Activated CD4-positive, alpha-beta T cell treated with anti-CD3 and anti-CD28 coated beads, Interleukin-2, amount 10 ng/mL, durations not matched to agents 24 days and 14 days (primary cell): ENCODE data around the gene LDHD. TPM values are rescaled to one million over a fixed set of nuclear protein-coding genes. Genes with fewer than 3 reads are reported as not detected.

Source experiments
- DNase-seq: peaks from one replicate; pipeline ENCODE4 v3.0.0; 2022
- H3K27ac Mint-ChIP-seq: one replicate; pipeline ENCODE4 v1.8.0; 2022; ENCODE audit warnings: mild to moderate bottlenecking, mixed read lengths
- H3K27me3 Mint-ChIP-seq: one replicate; pipeline ENCODE4 v1.8.0; 2022; ENCODE audit warnings: mixed read lengths
- H3K36me3 Mint-ChIP-seq: one replicate; pipeline ENCODE4 v1.8.0; 2022; ENCODE audit warnings: low read depth, mild to moderate bottlenecking, mixed read lengths
- H3K4me1 Mint-ChIP-seq: one replicate; pipeline ENCODE4 v1.8.0; 2021; ENCODE audit warnings: mixed read lengths
- H3K4me3 Mint-ChIP-seq: one replicate; pipeline ENCODE4 v1.8.0; 2022; ENCODE audit warnings: mild to moderate bottlenecking, moderate library complexity, mixed read lengths
- H3K9me3 Mint-ChIP-seq: one replicate; pipeline ENCODE4 v1.8.0; 2021; ENCODE audit warnings: mixed read lengths
- intact Hi-C: fragments of 100-400 bp; cut with micrococcal nuclease; formaldehyde crosslinking; loops from one replicate; pipeline ENCODE4 v1.15.1; 2023
- total RNA-seq: library from RNA; stranded (reverse); gene quantifications from 2 replicates; pipeline ENCODE4 v1.2.3, GENCODE V29; 2022

Gene LDHD
- total RNA-seq, 1 donor from 2014 or later: 0.09 TPM

- H3K27ac Mint-ChIP-seq: peak overlapping the region; percentile 95
- intact Hi-C loops: loop anchor here (1.0 to 2.0 kb wide), 3 partner anchors 38 to 298 kb away; partner anchors contain the start of gene ZFP1
- peak; percentile 95 for DNase-seq
- peaks cover 8% of the 10 kb centered on the region for H3K36me3 Mint-ChIP-seq
- peaks cover 57% of the 10 kb centered on the region for H3K4me1 Mint-ChIP-seq
- H3K4me3 Mint-ChIP-seq: peak overlapping the region; percentile 84
- no peaks in the 10 kb centered on the region for H3K27me3 Mint-ChIP-seq
- no peaks in the 10 kb centered on the region for H3K9me3 Mint-ChIP-seq
Observed at GRCh38 chr16:75110637-75111513, 5.7 kb downstream of the LDHD start.

- peak overlapping the region; percentile 84 for H3K4me3 Mint-ChIP-seq
- intact Hi-C loops: loop anchor here (1.0 to 2.0 kb wide), 4 partner anchors 11 to 45 kb away; partner anchors contain the start of gene ZFP1
- H3K4me1 Mint-ChIP-seq: peaks cover 66% of the 10 kb centered on the region
- no peaks in the 10 kb centered on the region for H3K9me3 Mint-ChIP-seq
- H3K36me3 Mint-ChIP-seq: peaks cover 12% of the 10 kb centered on the region
- H3K27me3 Mint-ChIP-seq: no peaks in the 10 kb centered on the region
- H3K27ac Mint-ChIP-seq: peak overlapping the region; percentile 95
- DNase-seq: no peak
Observed at GRCh38 chr16:75109732-75110243, 6.8 kb downstream of the LDHD start.

DNA sequence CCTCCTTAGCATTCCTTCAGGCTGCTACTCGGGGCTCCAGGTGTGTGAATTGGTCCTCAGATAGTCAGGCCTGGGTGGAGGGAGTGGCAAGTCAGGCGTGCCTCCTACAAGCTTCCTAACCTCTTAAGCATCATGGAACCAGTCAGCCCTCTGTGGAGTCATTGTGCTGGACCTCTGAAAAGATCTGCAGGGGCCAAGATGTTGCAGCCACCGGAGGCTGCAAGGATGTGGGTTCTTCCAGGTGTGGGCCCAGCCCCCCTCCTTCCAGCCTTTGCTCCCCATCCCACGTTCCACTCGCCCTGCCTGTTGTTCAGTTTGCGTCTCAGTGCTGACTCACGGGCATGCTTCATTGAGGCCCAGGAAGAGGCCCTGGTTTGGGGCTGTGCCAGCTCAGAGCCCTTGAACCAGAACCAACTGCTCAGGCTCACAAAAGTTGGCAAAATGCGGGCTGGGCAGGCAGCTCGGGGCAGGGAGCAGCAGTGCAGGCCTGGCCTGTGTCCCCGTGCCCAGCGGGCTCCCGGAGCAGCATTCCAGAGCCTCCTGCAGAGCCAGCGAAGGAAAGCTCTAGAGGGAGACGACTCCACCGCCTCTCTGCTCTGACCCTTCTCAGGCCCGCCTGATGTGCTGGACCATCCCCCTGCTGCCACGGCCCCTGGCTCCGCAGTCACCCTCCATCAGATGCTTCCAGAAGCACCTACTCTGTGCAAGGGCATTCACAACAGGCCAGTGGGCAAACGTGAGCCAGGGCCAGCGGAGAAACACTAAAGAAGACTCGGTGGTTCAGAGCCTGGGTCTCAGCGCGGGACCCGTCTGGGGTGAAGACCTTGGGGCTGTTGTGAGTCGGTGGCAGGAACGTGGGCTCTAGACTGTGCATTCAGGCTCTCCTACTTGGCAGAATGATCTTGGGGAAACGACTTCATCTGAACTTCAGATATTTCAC, 7.5 kb downstream of the LDHD start:
- peak; percentile 84 for DNase-seq
- H3K27me3 Mint-ChIP-seq: no peaks in the 10 kb centered on the region
- peak overlapping the region; percentile 84 for H3K4me3 Mint-ChIP-seq
- intact Hi-C loops: loop anchor here (1.0 to 2.0 kb wide), 3 partner anchors 11 to 44 kb away; no protein-coding TSS in a partner anchor
- H3K36me3 Mint-ChIP-seq: peaks cover 19% of the 10 kb centered on the region
- no peaks in the 10 kb centered on the region for H3K9me3 Mint-ChIP-seq
- H3K27ac Mint-ChIP-seq: peak overlapping the region; percentile 95
- peaks cover 74% of the 10 kb centered on the region for H3K4me1 Mint-ChIP-seq

- H3K4me1 Mint-ChIP-seq: peaks cover 76% of the 10 kb centered on the region
- DNase-seq: no peak
- peak overlapping the region; percentile 65 for H3K4me3 Mint-ChIP-seq
- peak overlapping the region; percentile 73 for H3K27ac Mint-ChIP-seq
- no peaks in the 10 kb centered on the region for H3K9me3 Mint-ChIP-seq
- H3K27me3 Mint-ChIP-seq: no peaks in the 10 kb centered on the region
- intact Hi-C loops: no loop called here
- H3K36me3 Mint-ChIP-seq: peaks cover 26% of the 10 kb centered on the region
Observed at GRCh38 chr16:75107505-75107904, 9.1 kb downstream of the LDHD start.

DNA sequence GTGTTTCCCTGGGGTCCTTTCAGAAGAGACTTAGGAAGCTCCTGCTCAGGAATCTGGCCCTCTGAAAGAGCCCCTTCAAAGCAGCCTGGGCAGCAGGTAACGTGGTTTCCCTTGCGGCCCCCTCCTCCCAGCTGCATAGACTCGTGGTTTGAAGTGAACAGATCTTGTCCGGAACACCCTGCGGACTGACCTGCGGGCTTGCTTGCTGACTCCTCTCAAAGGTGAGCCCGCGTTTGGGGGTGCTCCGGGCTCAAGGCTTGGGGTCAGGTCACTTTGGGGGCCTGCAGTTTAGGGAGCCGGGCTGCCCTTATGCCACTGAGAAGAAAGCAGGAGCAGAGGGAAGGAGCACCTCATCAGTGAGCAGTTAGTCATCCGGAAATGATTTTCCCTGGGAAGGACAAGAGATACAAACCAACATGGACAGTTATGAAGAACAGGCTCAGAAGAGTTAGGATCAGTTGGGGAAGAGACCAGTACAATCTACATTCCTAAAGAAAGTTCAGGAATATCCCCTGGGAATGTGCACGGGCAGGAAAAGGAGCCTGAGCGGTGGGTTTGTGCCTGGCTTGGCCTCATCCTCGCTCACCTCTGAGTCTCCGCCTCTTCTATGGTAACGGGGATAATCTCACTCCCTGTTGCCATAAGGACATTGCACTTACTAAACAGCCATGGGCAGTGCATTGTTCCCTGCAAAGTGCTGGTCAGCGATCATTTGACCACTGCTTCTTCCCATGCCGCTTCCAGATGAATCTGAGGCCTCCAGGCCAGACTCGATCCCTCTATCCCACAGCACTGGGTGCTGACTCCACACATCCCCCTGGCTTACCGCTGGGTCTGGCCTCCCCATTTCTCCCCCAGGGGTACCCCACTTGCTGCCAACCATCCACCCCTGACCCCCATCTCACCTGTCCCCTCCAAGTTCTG, 10.0 kb downstream of the LDHD start:
- peaks cover 77% of the 10 kb centered on the region for H3K4me1 Mint-ChIP-seq
- peak overlapping the region; percentile 65 for H3K4me3 Mint-ChIP-seq
- H3K27ac Mint-ChIP-seq: peak overlapping the region; percentile 83
- no peaks in the 10 kb centered on the region for H3K9me3 Mint-ChIP-seq
- intact Hi-C loops: no loop called here
- H3K36me3 Mint-ChIP-seq: peaks cover 30% of the 10 kb centered on the region
- no peaks in the 10 kb centered on the region for H3K27me3 Mint-ChIP-seq
- peak; percentile 49 for DNase-seq

- intact Hi-C loops: no loop called here
- no peak overlapping the region for H3K4me3 Mint-ChIP-seq
- no peaks in the 10 kb centered on the region for H3K27me3 Mint-ChIP-seq
- peak overlapping the region; percentile 83 for H3K27ac Mint-ChIP-seq
- peak; percentile 65 for DNase-seq
- no peaks in the 10 kb centered on the region for H3K9me3 Mint-ChIP-seq
- H3K4me1 Mint-ChIP-seq: peaks cover 75% of the 10 kb centered on the region
- peaks cover 30% of the 10 kb centered on the region for H3K36me3 Mint-ChIP-seq
Observed at GRCh38 chr16:75105306-75106061, 11.1 kb downstream of the LDHD start.

DNA sequence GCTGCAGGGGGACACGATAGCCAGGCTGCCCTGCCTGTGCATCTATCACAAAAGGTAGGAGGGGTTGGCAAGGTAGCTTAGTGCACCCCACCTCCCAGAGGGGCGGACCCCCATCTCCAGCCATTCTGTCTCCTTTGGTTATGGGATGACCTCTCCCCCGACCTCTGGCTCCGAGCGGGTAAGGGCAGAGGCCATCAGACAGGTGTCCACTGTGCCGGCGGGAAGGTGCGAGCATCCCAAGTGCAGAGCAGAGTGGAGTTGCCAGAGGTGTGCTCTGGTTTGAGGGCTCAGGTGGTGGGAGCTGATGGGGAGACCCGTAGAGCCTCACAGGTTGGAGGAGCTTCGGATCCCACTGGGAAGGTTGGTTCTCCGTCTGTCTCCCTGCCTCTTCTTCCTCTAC, 11.7 kb downstream of the LDHD start:
- peaks cover 30% of the 10 kb centered on the region for H3K36me3 Mint-ChIP-seq
- no peaks in the 10 kb centered on the region for H3K27me3 Mint-ChIP-seq
- H3K4me3 Mint-ChIP-seq: no peak overlapping the region
- H3K27ac Mint-ChIP-seq: peak overlapping the region; percentile 83
- intact Hi-C loops: no loop called here
- H3K9me3 Mint-ChIP-seq: no peaks in the 10 kb centered on the region
- peak; percentile 51 for DNase-seq
- H3K4me1 Mint-ChIP-seq: peaks cover 75% of the 10 kb centered on the region

- peaks cover 74% of the 10 kb centered on the region for H3K4me1 Mint-ChIP-seq
- no peak overlapping the region for H3K4me3 Mint-ChIP-seq
- DNase-seq: no peak
- no peaks in the 10 kb centered on the region for H3K27me3 Mint-ChIP-seq
- intact Hi-C loops: no loop called here
- no peaks in the 10 kb centered on the region for H3K9me3 Mint-ChIP-seq
- H3K36me3 Mint-ChIP-seq: peaks cover 29% of the 10 kb centered on the region
- H3K27ac Mint-ChIP-seq: no peak overlapping the region
Observed at GRCh38 chr16:75103994-75104393, 12.6 kb downstream of the LDHD start.

GRCh38 chr16:75102595-75102994, 14.0 kb downstream of the LDHD start:
- H3K27me3 Mint-ChIP-seq: no peaks in the 10 kb centered on the region
- peaks cover 25% of the 10 kb centered on the region for H3K36me3 Mint-ChIP-seq
- intact Hi-C loops: no loop called here
- DNase-seq: peak; percentile 52
- H3K9me3 Mint-ChIP-seq: no peaks in the 10 kb centered on the region
- H3K4me3 Mint-ChIP-seq: no peak overlapping the region
- peaks cover 74% of the 10 kb centered on the region for H3K4me1 Mint-ChIP-seq
- H3K27ac Mint-ChIP-seq: peak overlapping the region; percentile 48

DNA sequence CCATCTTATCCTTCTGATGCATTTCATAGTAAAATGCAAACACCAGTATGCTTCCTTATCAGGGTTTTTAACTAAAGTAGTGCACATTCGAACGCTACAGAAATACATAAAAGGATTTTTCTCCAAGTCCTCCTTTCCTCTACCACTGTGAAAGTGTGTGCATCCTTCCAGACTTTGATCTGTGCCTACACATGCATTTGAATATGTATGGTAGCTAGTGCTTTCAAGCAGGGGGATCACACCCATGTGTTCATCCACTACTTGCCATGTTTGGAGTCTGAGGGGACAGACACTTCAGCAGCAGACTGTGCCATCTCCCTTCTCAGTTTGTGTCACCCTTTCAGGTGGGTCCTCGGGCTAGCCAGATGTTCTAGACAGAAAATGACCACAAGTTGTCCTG, 14.9 kb downstream of the LDHD start:
- Mint-ChIP-seq H3K36me3 (peaks cover 25% of the 10 kb centered on the region), H3K9me3 (no peaks in the 10 kb centered on the region), H3K27ac (peak overlapping the region; percentile 42), H3K4me1 (peaks cover 69% of the 10 kb centered on the region), H3K27me3 (no peaks in the 10 kb centered on the region), H3K4me3 (no peak overlapping the region)
- intact Hi-C loops: no loop called here
- no peak for DNase-seq

DNA sequence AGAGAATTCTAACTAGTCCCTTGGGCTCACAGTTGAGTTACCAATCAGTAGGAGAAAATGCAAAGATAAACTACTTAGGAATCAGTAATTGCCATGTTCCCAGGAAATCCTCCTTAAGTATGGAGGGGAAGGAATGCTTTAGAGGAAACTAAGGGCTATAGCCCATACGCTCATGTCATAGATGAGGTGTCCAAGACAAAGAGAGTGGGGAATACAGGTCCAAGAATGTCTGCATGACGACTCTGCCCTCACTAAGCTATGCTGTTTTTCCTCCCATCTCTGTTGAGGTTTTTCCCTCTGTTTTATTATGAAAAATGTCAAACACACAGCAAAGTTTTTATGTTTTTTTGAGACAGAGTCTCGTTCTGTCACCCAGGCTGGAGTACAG, 16.0 kb downstream of the LDHD start:
- H3K27me3 Mint-ChIP-seq: no peaks in the 10 kb centered on the region
- intact Hi-C loops: no loop called here
- H3K4me3 Mint-ChIP-seq: peak overlapping the region; percentile 74
- peaks cover 25% of the 10 kb centered on the region for H3K36me3 Mint-ChIP-seq
- peak overlapping the region; percentile 95 for H3K27ac Mint-ChIP-seq
- peaks cover 67% of the 10 kb centered on the region for H3K4me1 Mint-ChIP-seq
- DNase-seq: no peak
- no peaks in the 10 kb centered on the region for H3K9me3 Mint-ChIP-seq
